SK-N-SH treated with all-trans-retinoic acid at 6 μM for 48 hours (cell line): ENCODE measurements around the gene TNFRSF8.

Experiments
- ATAC-seq: fragments of 200-7000 bp; cut with Tn5 transposase; 3 replicates; pipeline ENCODE4 v1.9.1; 2020; ENCODE audit warnings: mild to moderate bottlenecking, moderate library complexity
- ARNTL ChIP-seq: fragments of 450-650 bp; formaldehyde crosslinking; IDR thresholded peaks from 2 replicates; pipeline ENCODE4 v1.5.0; 2020; ENCODE audit warnings: low read depth, mild to moderate bottlenecking, moderate library complexity, borderline replicate concordance
- BACH2 ChIP-seq: fragments of 250-450 bp; sonication (Bioruptor Pico); IDR thresholded peaks from 2 replicates; pipeline ENCODE4 v1.9.0; 2021; ENCODE audit warnings: mild to moderate bottlenecking, borderline replicate concordance
- CREB5 ChIP-seq: fragments of 250-450 bp; sonication (Bioruptor Pico); IDR thresholded peaks from 2 replicates; pipeline ENCODE4 v1.5.1; 2020; ENCODE audit warnings: low read depth, mild to moderate bottlenecking, moderate library complexity
- CSDC2 ChIP-seq: fragments of 250-450 bp; sonication (Bioruptor Pico); IDR thresholded peaks from 2 replicates; pipeline ENCODE4 v1.5.0; 2020; ENCODE audit warnings: mild to moderate bottlenecking, moderate library complexity
- CSRNP3 ChIP-seq: fragments of 250-450 bp; sonication (Bioruptor Pico); IDR thresholded peaks from 2 replicates; pipeline ENCODE4 v1.5.1; 2021; ENCODE audit warnings: mild to moderate bottlenecking, moderate library complexity
- ESRRG ChIP-seq: fragments of 250-450 bp; sonication (Bioruptor Pico); IDR thresholded peaks from 2 replicates; pipeline ENCODE4 v1.6.1; 2021; ENCODE audit warnings: mild to moderate bottlenecking
- GLIS3 ChIP-seq: fragments of 250-450 bp; sonication (Bioruptor Pico); IDR thresholded peaks from 2 replicates; pipeline ENCODE4 v1.5.0; 2020; ENCODE audit warnings: mild to moderate bottlenecking, moderate library complexity
- ISL1 ChIP-seq: fragments of 250-450 bp; sonication (Bioruptor Pico); IDR thresholded peaks from 2 replicates; pipeline ENCODE4 v2.1.2; 2022; ENCODE audit warnings: mild to moderate bottlenecking, moderate library complexity
- OSR1 ChIP-seq: fragments of 250-450 bp; sonication (Bioruptor Pico); IDR thresholded peaks from 2 replicates; pipeline ENCODE4 v1.8.0; 2022; ENCODE audit warnings: moderate library complexity, mild to moderate bottlenecking, inconsistent platforms
- PATZ1 ChIP-seq: fragments of 250-450 bp; sonication (Bioruptor Pico); IDR thresholded peaks from 2 replicates; pipeline ENCODE4 v1.8.0; 2020; ENCODE audit warnings: mild to moderate bottlenecking, moderate library complexity, borderline replicate concordance
- PPARA ChIP-seq: fragments of 250-450 bp; sonication (Bioruptor Pico); IDR thresholded peaks from 2 replicates; pipeline ENCODE4 v1.5.0; 2020; ENCODE audit warnings: mild to moderate bottlenecking, borderline replicate concordance
- RARB ChIP-seq: fragments of 250-450 bp; sonication (Bioruptor Pico); IDR thresholded peaks from 2 replicates; pipeline ENCODE4 v1.8.0; 2021; ENCODE audit warnings: mild to moderate bottlenecking, moderate library complexity
- SNAI2 ChIP-seq: fragments of 250-450 bp; sonication (Bioruptor Pico); IDR thresholded peaks from 2 replicates; pipeline ENCODE4 v1.5.0; 2020; ENCODE audit warnings: mild to moderate bottlenecking, moderate library complexity
- TCF4 ChIP-seq: fragments of 250-450 bp; sonication (Bioruptor Pico); IDR thresholded peaks from 2 replicates; pipeline ENCODE4 v1.8.0; 2021; ENCODE audit warnings: mild to moderate bottlenecking, moderate library complexity, borderline replicate concordance
- TOX ChIP-seq: fragments of 250-450 bp; sonication (Bioruptor Pico); IDR thresholded peaks from 2 replicates; pipeline ENCODE4 v1.8.0; 2021; ENCODE audit warnings: mild to moderate bottlenecking, moderate library complexity, borderline replicate concordance
- TSHZ2 ChIP-seq: fragments of 250-450 bp; sonication (Bioruptor Pico); IDR thresholded peaks from 2 replicates; pipeline ENCODE4 v1.5.0; 2020; ENCODE audit warnings: mild to moderate bottlenecking, moderate library complexity
- ZC3H10 ChIP-seq: fragments of 250-450 bp; sonication (Bioruptor Pico); IDR thresholded peaks from 2 replicates; pipeline ENCODE4 v1.5.1; 2021; ENCODE audit warnings: mild to moderate bottlenecking, moderate library complexity
- ZFP3 ChIP-seq: fragments of 250-450 bp; sonication (Bioruptor Pico); IDR thresholded peaks from 2 replicates; pipeline ENCODE4 v1.5.0; 2020; ENCODE audit warnings: mild to moderate bottlenecking, moderate library complexity
- ZFP30 ChIP-seq: fragments of 450-650 bp; formaldehyde crosslinking; IDR thresholded peaks from 2 replicates; pipeline ENCODE4 v1.5.0; 2022; ENCODE audit warnings: mild to moderate bottlenecking, moderate library complexity
- ZNF565 ChIP-seq: fragments of 450-650 bp; formaldehyde crosslinking; conservative IDR thresholded peaks from 2 replicates; pipeline ENCODE4 v1.5.0; 2020; ENCODE audit warnings: low read depth, mild to moderate bottlenecking, moderate library complexity
- ZNF70 ChIP-seq: fragments of 450-650 bp; formaldehyde crosslinking; IDR thresholded peaks from 2 replicates; pipeline ENCODE4 v1.5.0; 2020; ENCODE audit warnings: mild to moderate bottlenecking, moderate library complexity
- ZNF8 ChIP-seq: fragments of 450-650 bp; formaldehyde crosslinking; IDR thresholded peaks from 2 replicates; pipeline ENCODE4 v1.5.0; 2020; ENCODE audit warnings: mild to moderate bottlenecking, moderate library complexity
- TF ChIP-seq, protein P1 (sequence below): fragments of 250-450 bp; sonication (Bioruptor Pico); IDR thresholded peaks from 2 replicates; pipeline ENCODE4 v1.8.0; 2021; ENCODE audit warnings: low read depth, mild to moderate bottlenecking, moderate library complexity, borderline replicate concordance

The TNFRSF8 gene

GRCh38 chr1:12083766-12084165, 20.7 kb downstream of the TNFRSF8 start:
- ATAC-seq: no peak
- TF ChIP-seq PPARA (CRISPR knock-in tag): no peak
- no peak for TF ChIP-seq GLIS3
- no peak for TF ChIP-seq ZFP3 (CRISPR knock-in tag)
- TF ChIP-seq OSR1 (CRISPR knock-in tag): no peak
- no peak for TF ChIP-seq ARNTL (CRISPR knock-in tag)
- TF ChIP-seq TOX (CRISPR knock-in tag): no peak
- TF ChIP-seq ESRRG (CRISPR knock-in tag): no peak
- TF ChIP-seq CSRNP3 (CRISPR knock-in tag): no peak
- TF ChIP-seq CSDC2: no peak
- TF ChIP-seq ZNF8 (CRISPR knock-in tag): no peak
- TF ChIP-seq TSHZ2 (CRISPR knock-in tag): no peak
- no peak for TF ChIP-seq ISL1 (CRISPR knock-in tag)
- no peak for TF ChIP-seq TCF4 (CRISPR knock-in tag)
- TF ChIP-seq RARB: no peak
- no peak for TF ChIP-seq ZFP30 (CRISPR knock-in tag)
- TF ChIP-seq ZNF565 (CRISPR knock-in tag): no peak
- TF ChIP-seq, protein P1, sequence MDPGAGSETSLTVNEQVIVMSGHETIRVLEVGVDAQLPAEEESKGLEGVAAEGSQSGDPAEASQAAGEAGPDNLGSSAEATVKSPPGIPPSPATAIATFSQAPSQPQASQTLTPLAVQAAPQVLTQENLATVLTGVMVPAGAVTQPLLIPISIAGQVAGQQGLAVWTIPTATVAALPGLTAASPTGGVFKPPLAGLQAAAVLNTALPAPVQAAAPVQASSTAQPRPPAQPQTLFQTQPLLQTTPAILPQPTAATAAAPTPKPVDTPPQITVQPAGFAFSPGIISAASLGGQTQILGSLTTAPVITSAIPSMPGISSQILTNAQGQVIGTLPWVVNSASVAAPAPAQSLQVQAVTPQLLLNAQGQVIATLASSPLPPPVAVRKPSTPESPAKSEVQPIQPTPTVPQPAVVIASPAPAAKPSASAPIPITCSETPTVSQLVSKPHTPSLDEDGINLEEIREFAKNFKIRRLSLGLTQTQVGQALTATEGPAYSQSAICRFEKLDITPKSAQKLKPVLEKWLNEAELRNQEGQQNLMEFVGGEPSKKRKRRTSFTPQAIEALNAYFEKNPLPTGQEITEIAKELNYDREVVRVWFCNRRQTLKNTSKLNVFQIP (CRISPR knock-in tag): no peak
- TF ChIP-seq CREB5 (CRISPR knock-in tag): no peak
- TF ChIP-seq PATZ1 (CRISPR knock-in tag): no peak
- TF ChIP-seq ZNF70: no peak

DNA sequence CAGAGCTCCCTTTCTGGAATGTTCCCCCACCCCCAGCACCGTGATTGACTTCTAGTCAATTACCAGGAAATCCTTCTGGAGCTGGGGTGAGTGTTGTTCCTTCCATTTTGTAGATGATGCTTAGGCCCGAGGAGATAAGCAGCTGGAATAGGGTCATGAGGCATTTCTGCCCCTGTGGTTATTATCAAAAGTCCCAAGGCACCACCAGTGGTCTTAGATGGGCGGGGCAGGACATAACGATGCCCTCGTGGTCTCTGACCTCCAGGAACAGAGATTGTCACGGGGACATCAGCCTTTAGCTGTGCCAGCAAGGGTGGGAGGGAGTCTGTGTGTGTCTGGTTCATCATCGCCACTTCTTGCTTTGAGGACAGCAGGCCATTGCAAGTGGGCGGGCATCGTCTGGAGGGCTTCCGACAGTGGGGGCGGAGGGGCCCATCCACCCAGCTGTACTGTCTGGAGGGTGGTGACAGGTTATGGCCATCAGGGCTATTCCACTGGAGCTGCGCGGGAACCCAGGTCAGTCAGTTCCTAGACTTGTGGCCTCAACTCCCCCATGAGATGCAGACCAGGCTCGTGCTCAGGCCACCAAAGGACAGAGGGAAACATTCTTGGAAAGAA, 22.6 kb downstream of the TNFRSF8 start:
- no peak for ATAC-seq
- TF ChIP-seq ZNF565 (CRISPR knock-in tag): no peak

DNA sequence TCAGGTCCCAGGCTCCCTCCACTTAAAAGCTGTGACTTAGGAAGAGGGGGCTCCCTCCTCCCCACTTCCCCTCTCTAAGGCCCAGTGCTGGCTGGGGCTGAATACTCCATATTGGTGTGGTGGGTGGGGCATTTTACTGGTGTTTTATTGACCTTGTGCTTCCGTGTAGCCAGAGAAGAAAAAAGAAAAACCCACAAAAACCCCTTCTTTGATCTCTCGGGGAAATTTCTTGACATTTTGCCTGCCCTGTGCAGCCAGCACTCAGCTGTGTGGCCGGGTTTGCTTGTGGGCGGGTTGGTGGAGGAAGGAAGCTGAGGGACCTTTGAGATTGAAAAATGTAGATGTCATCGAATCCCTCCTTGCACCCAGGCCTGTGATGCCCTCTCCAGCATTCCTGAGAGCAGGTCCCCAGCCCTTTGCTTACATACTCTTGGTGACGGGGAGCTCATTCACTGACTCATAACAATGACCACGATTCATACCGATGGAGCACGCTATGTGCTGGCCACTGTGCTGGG, 24.8 kb downstream of the TNFRSF8 start:
- no peak for ATAC-seq
- TF ChIP-seq TOX (CRISPR knock-in tag): no peak
- TF ChIP-seq BACH2 (CRISPR knock-in tag): no peak
- TF ChIP-seq ARNTL (CRISPR knock-in tag): no peak
- no peak for TF ChIP-seq GLIS3
- no peak for TF ChIP-seq ZC3H10 (CRISPR knock-in tag)
- no peak for TF ChIP-seq ISL1 (CRISPR knock-in tag)
- no peak for TF ChIP-seq CREB5 (CRISPR knock-in tag)
- TF ChIP-seq ESRRG (CRISPR knock-in tag): no peak
- no peak for TF ChIP-seq CSDC2
- TF ChIP-seq CSRNP3 (CRISPR knock-in tag): no peak
- TF ChIP-seq SNAI2 (CRISPR knock-in tag): no peak
- TF ChIP-seq ZFP3 (CRISPR knock-in tag): no peak
- TF ChIP-seq RARB: no peak
- TF ChIP-seq ZNF565 (CRISPR knock-in tag): no peak
- TF ChIP-seq ZNF8 (CRISPR knock-in tag): no peak
- TF ChIP-seq, all 23 proteins: peak for 0
